ENCODE results near the gene STIP1. TPM values are rescaled to one million over a fixed set of nuclear protein-coding genes. Genes with fewer than 3 reads are reported as not detected.
"Not testable (repeated sequence)": the region's sequence is repeated elsewhere in the genome, so short reads cannot be mapped to it uniquely, and the experiment has no call there.

STIP1 gene
- total RNA-seq, 1 donor from 2014 or later, result 69.9 TPM

GRCh38 chr11:64157631-64158394 lies 28.2 kb upstream of the STIP1 start:
- Histone ChIP-seq H3K4me3 (ENCODE audit: low read length in 3 of 3) (no peak overlapping the region), H3K27me3 (ENCODE audit: control insufficient read depth in 3 of 3, insufficient read depth in 3 of 3, low read length in 3 of 3) (no peaks in the 10 kb centered on the region), H3K9ac (ENCODE audit: low read depth in 1 of 3, low read length in 3 of 3) (peak overlapping the region in 1 of 3 donors; percentile 45), H3K9me3 (ENCODE audit: control insufficient read depth in 3 of 3, low read length in 3 of 3) (no peaks in the 10 kb centered on the region), H3K4me1 (ENCODE audit: control insufficient read depth in 3 of 3, insufficient read depth in 3 of 3, low read length in 3 of 3) (peaks cover 34 to 52% (median 41%) of the 10 kb centered on the region in 3 donors), H3K27ac (ENCODE audit: low read depth, low read length) (no peak overlapping the region), H3K36me3 (ENCODE audit: control insufficient read depth in 3 of 3, insufficient read depth in 3 of 3, low read length in 3 of 3) (peaks cover 0 to 6% (median 5%) of the 10 kb centered on the region in 3 donors)

DNA sequence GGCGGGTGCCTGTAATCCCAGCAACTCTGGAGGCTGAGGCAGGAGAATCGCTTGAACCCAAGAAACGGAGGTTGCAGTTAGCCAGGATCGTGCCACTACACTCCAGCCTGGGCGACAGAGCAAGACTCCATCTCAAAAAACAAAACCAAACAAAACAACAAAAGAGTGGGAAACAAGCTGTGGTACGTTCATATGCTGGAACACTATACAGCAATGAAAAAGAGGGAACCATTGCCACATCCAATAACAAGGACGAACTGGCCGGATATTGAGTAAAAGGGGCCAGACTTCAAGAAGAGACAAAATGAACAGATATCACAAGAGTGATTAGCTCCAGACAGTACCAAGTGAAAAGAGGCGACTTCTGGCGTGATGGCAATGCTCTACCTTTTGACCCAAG lies 24.9 kb upstream of the STIP1 start:
- Histone ChIP-seq H3K4me1 (ENCODE audit: control insufficient read depth in 3 of 3, insufficient read depth in 3 of 3, low read length in 3 of 3) (peaks cover 44 to 55% (median 47%) of the 10 kb centered on the region in 3 donors), H3K9me3 (ENCODE audit: control insufficient read depth in 3 of 3, low read length in 3 of 3) (no peaks in the 10 kb centered on the region), H3K27ac (ENCODE audit: low read depth, low read length) (no peak overlapping the region), H3K27me3 (ENCODE audit: control insufficient read depth in 3 of 3, insufficient read depth in 3 of 3, low read length in 3 of 3) (no peaks in the 10 kb centered on the region), H3K9ac (ENCODE audit: low read depth in 1 of 3, low read length in 3 of 3) (no peak overlapping the region), H3K4me3 (ENCODE audit: low read length in 3 of 3) (no peak overlapping the region), H3K36me3 (ENCODE audit: control insufficient read depth in 3 of 3, insufficient read depth in 3 of 3, low read length in 3 of 3) (peaks cover 0 to 6% (median 5%) of the 10 kb centered on the region in 3 donors)

DNA sequence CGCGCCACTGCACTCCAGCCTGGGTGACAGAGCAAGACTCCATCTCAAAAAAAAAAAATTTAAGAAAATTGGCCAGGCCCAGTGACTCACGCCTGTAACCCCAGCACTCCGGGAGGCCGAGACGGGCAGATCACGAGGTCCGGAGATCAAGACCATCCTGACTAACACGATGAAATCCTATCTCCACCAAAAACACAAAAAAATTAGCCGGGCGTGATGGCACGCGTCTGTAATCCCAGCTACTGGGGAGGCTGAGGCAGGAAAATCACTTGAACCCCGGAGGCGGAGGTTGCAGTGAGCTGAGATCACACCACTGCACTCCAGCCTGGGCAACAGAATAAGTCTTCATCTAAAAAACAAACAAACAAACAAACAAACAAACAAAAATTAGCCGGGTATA lies 23.2 kb upstream of the STIP1 start:
- H3K9me3 ChIP-seq (ENCODE audit: control insufficient read depth in 3 of 3, low read length in 3 of 3); H3K9ac ChIP-seq (ENCODE audit: low read depth in 1 of 3, low read length in 3 of 3); H3K27me3 ChIP-seq (ENCODE audit: control insufficient read depth in 3 of 3, insufficient read depth in 3 of 3, low read length in 3 of 3); H3K27ac ChIP-seq (ENCODE audit: low read depth, low read length); H3K36me3 ChIP-seq (ENCODE audit: control insufficient read depth in 3 of 3, insufficient read depth in 3 of 3, low read length in 3 of 3); H3K4me3 ChIP-seq (ENCODE audit: low read length in 3 of 3): not testable (repeated sequence)
- H3K4me1 ChIP-seq (ENCODE audit: control insufficient read depth in 3 of 3, insufficient read depth in 3 of 3, low read length in 3 of 3), result peaks cover 31 to 42% (median 35%) of the 10 kb centered on the region in 3 donors

- peak overlapping the region; percentile 29 to 99 (median 72) for H3K9ac ChIP-seq (ENCODE audit: low read depth in 1 of 3, low read length in 3 of 3)
- peak overlapping the region; percentile 96 for H3K27ac ChIP-seq (ENCODE audit: low read depth, low read length)
- H3K27me3 ChIP-seq (ENCODE audit: control insufficient read depth in 3 of 3, insufficient read depth in 3 of 3, low read length in 3 of 3), result no peaks in the 10 kb centered on the region
- H3K9me3 ChIP-seq (ENCODE audit: control insufficient read depth in 3 of 3, low read length in 3 of 3), result no peaks in the 10 kb centered on the region
- H3K4me1 ChIP-seq (ENCODE audit: control insufficient read depth in 3 of 3, insufficient read depth in 3 of 3, low read length in 3 of 3), result peaks cover 23 to 32% (median 27%) of the 10 kb centered on the region in 3 donors
- peaks cover 0 to 6% (median 5%) of the 10 kb centered on the region in 3 donors for H3K36me3 ChIP-seq (ENCODE audit: control insufficient read depth in 3 of 3, insufficient read depth in 3 of 3, low read length in 3 of 3)
- H3K4me3 ChIP-seq (ENCODE audit: low read length in 3 of 3), result peak overlapping the region; percentile 85 to 91 (median 89)
These were observed 22.0 kb upstream of the STIP1 start for GRCh38 chr11:64163951-64164350.

GRCh38 chr11:64164392-64165312 lies 21.3 kb upstream of the STIP1 start:
- Histone ChIP-seq H3K27ac (ENCODE audit: low read depth, low read length) (peak overlapping the region; percentile 96), H3K27me3 (ENCODE audit: control insufficient read depth in 3 of 3, insufficient read depth in 3 of 3, low read length in 3 of 3) (no peaks in the 10 kb centered on the region), H3K36me3 (ENCODE audit: control insufficient read depth in 3 of 3, insufficient read depth in 3 of 3, low read length in 3 of 3) (peaks cover 0 to 6% (median 5%) of the 10 kb centered on the region in 3 donors), H3K4me1 (ENCODE audit: control insufficient read depth in 3 of 3, insufficient read depth in 3 of 3, low read length in 3 of 3) (peaks cover 23 to 32% (median 27%) of the 10 kb centered on the region in 3 donors), H3K9me3 (ENCODE audit: control insufficient read depth in 3 of 3, low read length in 3 of 3) (no peaks in the 10 kb centered on the region), H3K4me3 (ENCODE audit: low read length in 3 of 3) (peak overlapping the region; percentile 85 to 91 (median 89)), H3K9ac (ENCODE audit: low read depth in 1 of 3, low read length in 3 of 3) (peak overlapping the region; percentile 93 to 99 (median 99))

GRCh38 chr11:64165481-64165841 lies 20.5 kb upstream of the STIP1 start:
- peaks cover 23 to 27% (median 25%) of the 10 kb centered on the region in 3 donors for H3K4me1 ChIP-seq (ENCODE audit: control insufficient read depth in 3 of 3, insufficient read depth in 3 of 3, low read length in 3 of 3)
- H3K27ac ChIP-seq (ENCODE audit: low read depth, low read length), result peak overlapping the region; percentile 96
- peak overlapping the region; percentile 85 to 91 (median 89) for H3K4me3 ChIP-seq (ENCODE audit: low read length in 3 of 3)
- peak overlapping the region; percentile 93 to 99 (median 99) for H3K9ac ChIP-seq (ENCODE audit: low read depth in 1 of 3, low read length in 3 of 3)
- H3K9me3 ChIP-seq (ENCODE audit: control insufficient read depth in 3 of 3, low read length in 3 of 3), result no peaks in the 10 kb centered on the region
- no peaks in the 10 kb centered on the region for H3K27me3 ChIP-seq (ENCODE audit: control insufficient read depth in 3 of 3, insufficient read depth in 3 of 3, low read length in 3 of 3)
- H3K36me3 ChIP-seq (ENCODE audit: control insufficient read depth in 3 of 3, insufficient read depth in 3 of 3, low read length in 3 of 3), result peaks cover 0 to 1% (median 0%) of the 10 kb centered on the region in 3 donors

- Histone ChIP-seq H3K9ac (ENCODE audit: low read depth in 1 of 3, low read length in 3 of 3) (peak within 1 kb of the TSS; percentile 93 to 99 (median 99)), H3K4me3 (ENCODE audit: low read length in 3 of 3) (peak within 1 kb of the TSS; percentile 85 to 91 (median 89)), H3K27ac (ENCODE audit: low read depth, low read length) (peak within 1 kb of the TSS; percentile 96), H3K4me1 (ENCODE audit: control insufficient read depth in 3 of 3, insufficient read depth in 3 of 3, low read length in 3 of 3) (peaks cover 23 to 27% (median 25%) of the 10 kb centered on the region in 3 donors), H3K9me3 (ENCODE audit: control insufficient read depth in 3 of 3, low read length in 3 of 3) (no peaks in the 10 kb centered on the region), H3K27me3 (ENCODE audit: control insufficient read depth in 3 of 3, insufficient read depth in 3 of 3, low read length in 3 of 3) (no peaks in the 10 kb centered on the region), H3K36me3 (ENCODE audit: control insufficient read depth in 3 of 3, insufficient read depth in 3 of 3, low read length in 3 of 3) (no peaks in the 10 kb centered on the region)
These were observed 19.9 kb upstream of the STIP1 start, which contains the start of gene MACROD1 for GRCh38 chr11:64165842-64166635. MACROD1 (minus strand) TSS chr11:64166113; CDS start chr11:64165994, 119 bp downstream.

- Histone ChIP-seq H3K9me3 (ENCODE audit: control insufficient read depth in 3 of 3, low read length in 3 of 3) (no peaks in the 10 kb centered on the region), H3K36me3 (ENCODE audit: control insufficient read depth in 3 of 3, insufficient read depth in 3 of 3, low read length in 3 of 3) (no peaks in the 10 kb centered on the region), H3K9ac (ENCODE audit: low read depth in 1 of 3, low read length in 3 of 3) (no peak overlapping the region), H3K27me3 (ENCODE audit: control insufficient read depth in 3 of 3, insufficient read depth in 3 of 3, low read length in 3 of 3) (no peaks in the 10 kb centered on the region), H3K27ac (ENCODE audit: low read depth, low read length) (no peak overlapping the region), H3K4me1 (ENCODE audit: control insufficient read depth in 3 of 3, insufficient read depth in 3 of 3, low read length in 3 of 3) (peaks cover 4 to 6% (median 4%) of the 10 kb centered on the region in 3 donors), H3K4me3 (ENCODE audit: low read length in 3 of 3) (no peak overlapping the region)
These were observed 15.6 kb upstream of the STIP1 start for GRCh38 chr11:64170419-64170818.

DNA sequence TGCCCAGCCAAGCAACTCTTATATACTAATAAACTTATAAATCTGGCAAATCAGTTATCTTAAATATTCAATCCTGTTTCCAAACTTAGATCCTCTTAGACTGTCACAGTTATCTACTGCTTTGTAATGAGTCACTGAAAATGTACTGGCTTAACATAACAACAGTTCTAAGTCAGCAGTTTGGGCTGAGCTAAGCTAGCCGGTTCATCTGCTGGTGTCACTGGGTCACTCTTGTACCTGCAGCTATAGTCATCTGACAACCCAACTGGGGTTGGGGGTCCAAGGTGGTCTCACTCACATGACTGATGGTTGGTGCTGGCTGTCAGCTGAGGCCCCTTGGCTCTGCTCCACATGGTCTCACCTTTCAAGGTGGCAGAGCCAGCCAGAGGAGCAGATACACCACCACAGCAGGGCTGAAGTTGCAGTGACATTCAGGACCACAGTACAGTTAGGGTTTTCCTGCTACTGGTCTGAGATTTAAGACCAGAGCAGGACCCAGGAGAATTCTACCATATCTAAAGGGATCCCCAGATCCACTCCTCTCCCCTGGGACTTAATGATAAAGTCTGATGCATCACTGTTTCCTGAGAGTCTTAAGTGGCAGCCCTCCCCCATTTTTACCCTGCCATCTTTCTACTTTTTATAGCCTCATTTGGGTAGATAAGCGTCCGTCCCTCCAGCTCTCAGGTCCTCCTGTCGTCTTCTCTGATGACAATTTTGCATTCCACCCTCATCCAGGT lies 12.2 kb upstream of the STIP1 start:
- Histone ChIP-seq H3K27ac (ENCODE audit: low read depth, low read length) (no peak overlapping the region), H3K4me1 (ENCODE audit: control insufficient read depth in 3 of 3, insufficient read depth in 3 of 3, low read length in 3 of 3) (no peaks in the 10 kb centered on the region), H3K4me3 (ENCODE audit: low read length in 3 of 3) (no peak overlapping the region), H3K9me3 (ENCODE audit: control insufficient read depth in 3 of 3, low read length in 3 of 3) (no peaks in the 10 kb centered on the region), H3K36me3 (ENCODE audit: control insufficient read depth in 3 of 3, insufficient read depth in 3 of 3, low read length in 3 of 3) (no peaks in the 10 kb centered on the region), H3K9ac (ENCODE audit: low read depth in 1 of 3, low read length in 3 of 3) (no peak overlapping the region), H3K27me3 (ENCODE audit: control insufficient read depth in 3 of 3, insufficient read depth in 3 of 3, low read length in 3 of 3) (no peaks in the 10 kb centered on the region)

Data from skeletal muscle tissue (tissue), 4 donors.